NCI-H146 (cell line): ENCODE results near the gene TMPRSS6.
A peak's percentile ranks its signal among the peaks of the same experiment; 100 is the strongest.

Source experiments
- DNase-seq: peaks from one replicate; lab custom pipeline; 2025; lab: John Stamatoyannopoulos, UW

The TMPRSS6 gene

GRCh38 chr22:37050913-37051312 is 58.6 kb downstream of the TMPRSS6 start:
- no peak for DNase-seq

GRCh38 chr22:37049224-37049623 is 60.3 kb downstream of the TMPRSS6 start:
- no peak for DNase-seq

- DNase-seq: no peak
These were observed 61.4 kb downstream of the TMPRSS6 start for GRCh38 chr22:37048133-37048532.

GRCh38 chr22:37047006-37047405 is 62.5 kb downstream of the TMPRSS6 start:
- no peak for DNase-seq

GRCh38 chr22:37046589-37046988 is 62.9 kb downstream of the TMPRSS6 start:
- DNase-seq: no peak

GRCh38 chr22:37045958-37046357 is 63.6 kb downstream of the TMPRSS6 start:
- DNase-seq: no peak

GRCh38 chr22:37044634-37045625 is 64.6 kb downstream of the TMPRSS6 start:
- no peak for DNase-seq

- peak; percentile 55 for DNase-seq
These were observed 65.5 kb downstream of the TMPRSS6 start for GRCh38 chr22:37043828-37044538.

GRCh38 chr22:37043209-37043827 is 66.2 kb downstream of the TMPRSS6 start:
- no peak for DNase-seq

GRCh38 chr22:37039466-37039865 is 70.0 kb downstream of the TMPRSS6 start:
- no peak for DNase-seq

GRCh38 chr22:37037669-37038068 is 71.8 kb downstream of the TMPRSS6 start:
- no peak for DNase-seq

GRCh38 chr22:37036655-37037377 is 72.7 kb downstream of the TMPRSS6 start:
- no peak for DNase-seq

GRCh38 chr22:37033605-37034430 is 75.7 kb downstream of the TMPRSS6 start:
- DNase-seq: no peak

- DNase-seq: no peak
These were observed 76.7 kb downstream of the TMPRSS6 start for GRCh38 chr22:37032535-37033460.

GRCh38 chr22:37032134-37032534 is 77.4 kb downstream of the TMPRSS6 start:
- no peak for DNase-seq

- DNase-seq: no peak
These were observed 78.8 kb downstream of the TMPRSS6 start for GRCh38 chr22:37030560-37031281.

GRCh38 chr22:37028692-37029674 is 80.5 kb downstream of the TMPRSS6 start:
- no peak for DNase-seq

GRCh38 chr22:37027556-37027955 is 82.0 kb downstream of the TMPRSS6 start:
- no peak for DNase-seq
